GM18499 (cell line): ENCODE results near the gene CEBPA.

Source experiments
- ATAC-seq: cut with Tn5 transposase; IDR thresholded peaks from one replicate; pipeline ENCODE4 v1.9.1; 2021; ENCODE audit warnings: moderate number of reproducible peaks; ENCODE audit not compliant: insufficient read depth, unreplicated experiment

CEBPA gene

GRCh38 chr19:33257828-33258227, 44.5 kb downstream of the CEBPA start:
- no peak for ATAC-seq

GRCh38 chr19:33256261-33256660, 46.1 kb downstream of the CEBPA start:
- ATAC-seq, result no peak

GRCh38 chr19:33255781-33256180, 46.6 kb downstream of the CEBPA start:
- ATAC-seq, result no peak

GRCh38 chr19:33254245-33254824, 48.0 kb downstream of the CEBPA start:
- ATAC-seq, result no peak

GRCh38 chr19:33252971-33253370, 49.4 kb downstream of the CEBPA start:
- ATAC-seq, result no peak

- ATAC-seq, result no peak
Measured at GRCh38 chr19:33252418-33252962, 49.8 kb downstream of the CEBPA start.

- no peak for ATAC-seq
Measured at GRCh38 chr19:33251526-33252090, 50.7 kb downstream of the CEBPA start.

GRCh38 chr19:33251076-33251475, 51.3 kb downstream of the CEBPA start:
- no peak for ATAC-seq

- ATAC-seq, result no peak
Measured at GRCh38 chr19:33250500-33250899, 51.8 kb downstream of the CEBPA start.
